ENCODE measurements around the gene CACNA1I.

CACNA1I gene

GRCh38 chr22:39623603-39624500 is 53.3 kb downstream of the CACNA1I start:
- DNase-seq (ENCODE audit: low read depth in 2 of 2) = no peak

- no peak for DNase-seq (ENCODE audit: low read depth in 2 of 2)
Observed at GRCh38 chr22:39624501-39624821, 53.9 kb downstream of the CACNA1I start.

- no peak for DNase-seq (ENCODE audit: low read depth in 2 of 2)
Observed at GRCh38 chr22:39625569-39626537, 55.3 kb downstream of the CACNA1I start.

- DNase-seq (ENCODE audit: low read depth in 2 of 2) = no peak
Observed at GRCh38 chr22:39627208-39627607, 56.7 kb downstream of the CACNA1I start.

- DNase-seq (ENCODE audit: low read depth in 2 of 2) = no peak
Observed at GRCh38 chr22:39627865-39628562, 57.5 kb downstream of the CACNA1I start.

- DNase-seq (ENCODE audit: low read depth in 2 of 2) = no peak
Observed at GRCh38 chr22:39628563-39629080, 58.1 kb downstream of the CACNA1I start.

GRCh38 chr22:39629851-39630250 is 59.3 kb downstream of the CACNA1I start:
- DNase-seq (ENCODE audit: low read depth in 2 of 2) = no peak

- DNase-seq (ENCODE audit: low read depth in 2 of 2) = no peak
Observed at GRCh38 chr22:39630721-39631120, 60.2 kb downstream of the CACNA1I start.

GRCh38 chr22:39631381-39632286 is 61.1 kb downstream of the CACNA1I start:
- DNase-seq (ENCODE audit: low read depth in 2 of 2) = no peak

- no peak for DNase-seq (ENCODE audit: low read depth in 2 of 2)
Observed at GRCh38 chr22:39634530-39635405, 64.2 kb downstream of the CACNA1I start.

- no peak for DNase-seq (ENCODE audit: low read depth in 2 of 2)
Observed at GRCh38 chr22:39635719-39636118, 65.2 kb downstream of the CACNA1I start.

- no peak for DNase-seq (ENCODE audit: low read depth in 2 of 2)
Observed at GRCh38 chr22:39638958-39639357, 68.4 kb downstream of the CACNA1I start.

- DNase-seq (ENCODE audit: low read depth in 2 of 2) = no peak
Observed at GRCh38 chr22:39641660-39642310, 71.2 kb downstream of the CACNA1I start.

GRCh38 chr22:39643311-39644083 is 72.9 kb downstream of the CACNA1I start:
- DNase-seq (ENCODE audit: low read depth in 2 of 2) = no peak

- DNase-seq (ENCODE audit: low read depth in 2 of 2) = no peak
Observed at GRCh38 chr22:39645532-39645931, 75.0 kb downstream of the CACNA1I start.

- no peak for DNase-seq (ENCODE audit: low read depth in 2 of 2)
Observed at GRCh38 chr22:39646398-39647063, 76.0 kb downstream of the CACNA1I start.

GRCh38 chr22:39647836-39648629 is 77.5 kb downstream of the CACNA1I start:
- DNase-seq (ENCODE audit: low read depth in 2 of 2) = no peak

Measured in stimulated activated CD8-positive, alpha-beta memory T cell treated with anti-CD3 and anti-CD28 coated beads, Interleukin-7, amount 100 ng/mL, for 4 hours (primary cell).